Activated CD8-positive, alpha-beta T cell treated with anti-CD3 and anti-CD28 coated beads for 36 hours (primary cell): Measurements from ENCODE around the gene PEX19. TPM values are rescaled to one million over a fixed set of nuclear protein-coding genes. Genes with fewer than 3 reads are reported as not detected.
A peak's percentile ranks its signal among the peaks of the same experiment; 100 is the strongest.

ENCODE experiments used
- ATAC-seq: fragments of 200-7000 bp; cut with Tn5 transposase; one replicate; pipeline ENCODE4 v1.10.0; 2021; ENCODE audit warnings: mild to moderate bottlenecking, moderate library complexity
- CTCF ChIA-PET: fragments of 350-600 bp; sonication (Branson Sonifier 250); formaldehyde crosslinking; loops from one replicate; lab custom pipeline; 2021; ENCODE audit warnings: antibody characterized with exemption; lab: Charles Lee
- POLR2A ChIA-PET: fragments of 350-600 bp; sonication (Branson Sonifier 250); formaldehyde crosslinking; loops from one replicate; lab custom pipeline; 2021; ENCODE audit warnings: antibody characterized with exemption; lab: Charles Lee
- DNase-seq: peaks from one replicate; pipeline ENCODE4 v3.0.0-alpha.2; 2020
- H3K27ac Mint-ChIP-seq: one replicate; pipeline ENCODE4 v1.8.0; 2021; ENCODE audit warnings: mild to moderate bottlenecking, mixed read lengths
- H3K27me3 Mint-ChIP-seq: one replicate; pipeline ENCODE4 v1.8.0; 2021; ENCODE audit warnings: mixed read lengths
- H3K36me3 Mint-ChIP-seq: one replicate; pipeline ENCODE4 v1.8.0; 2021; ENCODE audit warnings: low read depth, mixed read lengths
- H3K4me1 Mint-ChIP-seq: one replicate; pipeline ENCODE4 v1.8.0; 2021; ENCODE audit warnings: low read depth, mixed read lengths
- H3K4me3 Mint-ChIP-seq: one replicate; pipeline ENCODE4 v1.8.0; 2021; ENCODE audit warnings: mild to moderate bottlenecking, moderate library complexity, mixed read lengths
- H3K9me3 Mint-ChIP-seq: one replicate; pipeline ENCODE4 v1.8.0; 2021; ENCODE audit warnings: mixed read lengths
- intact Hi-C: fragments of 100-400 bp; cut with micrococcal nuclease; formaldehyde crosslinking; loops from one replicate; pipeline ENCODE4 v1.10.0; 2022
- total RNA-seq, 2 experiments: library from RNA; stranded (reverse); gene quantifications; one replicate each; pipeline ENCODE4 v1.2.3, GENCODE V29; 2021
- TF ChIP-seq, protein P1 (sequence below): fragments of 200-600 bp; IDR thresholded peaks from one replicate; pipeline ENCODE4 v1.8.0; 2022; ENCODE audit warnings: antibody characterized with exemption, mild to moderate bottlenecking

The PEX19 gene
- total RNA-seq, 2 experiments from 2014 or later, result 52.9 to 56.9 TPM

GRCh38 chr1:160325252-160325651 is 40.3 kb upstream of the PEX19 start:
- Mint-ChIP-seq H3K4me1 (peaks cover 8% of the 10 kb centered on the region), H3K36me3 (peaks cover 42% of the 10 kb centered on the region), H3K27me3 (no peaks in the 10 kb centered on the region), H3K4me3 (no peak overlapping the region), H3K9me3 (no peaks in the 10 kb centered on the region), H3K27ac (no peak overlapping the region)
- TF ChIP-seq, protein P1, sequence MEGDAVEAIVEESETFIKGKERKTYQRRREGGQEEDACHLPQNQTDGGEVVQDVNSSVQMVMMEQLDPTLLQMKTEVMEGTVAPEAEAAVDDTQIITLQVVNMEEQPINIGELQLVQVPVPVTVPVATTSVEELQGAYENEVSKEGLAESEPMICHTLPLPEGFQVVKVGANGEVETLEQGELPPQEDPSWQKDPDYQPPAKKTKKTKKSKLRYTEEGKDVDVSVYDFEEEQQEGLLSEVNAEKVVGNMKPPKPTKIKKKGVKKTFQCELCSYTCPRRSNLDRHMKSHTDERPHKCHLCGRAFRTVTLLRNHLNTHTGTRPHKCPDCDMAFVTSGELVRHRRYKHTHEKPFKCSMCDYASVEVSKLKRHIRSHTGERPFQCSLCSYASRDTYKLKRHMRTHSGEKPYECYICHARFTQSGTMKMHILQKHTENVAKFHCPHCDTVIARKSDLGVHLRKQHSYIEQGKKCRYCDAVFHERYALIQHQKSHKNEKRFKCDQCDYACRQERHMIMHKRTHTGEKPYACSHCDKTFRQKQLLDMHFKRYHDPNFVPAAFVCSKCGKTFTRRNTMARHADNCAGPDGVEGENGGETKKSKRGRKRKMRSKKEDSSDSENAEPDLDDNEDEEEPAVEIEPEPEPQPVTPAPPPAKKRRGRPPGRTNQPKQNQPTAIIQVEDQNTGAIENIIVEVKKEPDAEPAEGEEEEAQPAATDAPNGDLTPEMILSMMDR, result no peak
- DNase-seq, result no peak
- ChIA-PET POLR2A (interaction anchor here (1.3 to 2.0 kb wide), 3 partner anchors 11 to 14 kb away, joined by 3 to 5 read pairs (median 4); no protein-coding TSS in a partner anchor), CTCF (interaction anchor here (1.2 to 3.7 kb wide), 2 partner anchors 33 to 74 kb away, joined by 3 to 19 read pairs; no protein-coding TSS in a partner anchor)
- intact Hi-C loops, result no loop called here
- no peak for ATAC-seq

DNA sequence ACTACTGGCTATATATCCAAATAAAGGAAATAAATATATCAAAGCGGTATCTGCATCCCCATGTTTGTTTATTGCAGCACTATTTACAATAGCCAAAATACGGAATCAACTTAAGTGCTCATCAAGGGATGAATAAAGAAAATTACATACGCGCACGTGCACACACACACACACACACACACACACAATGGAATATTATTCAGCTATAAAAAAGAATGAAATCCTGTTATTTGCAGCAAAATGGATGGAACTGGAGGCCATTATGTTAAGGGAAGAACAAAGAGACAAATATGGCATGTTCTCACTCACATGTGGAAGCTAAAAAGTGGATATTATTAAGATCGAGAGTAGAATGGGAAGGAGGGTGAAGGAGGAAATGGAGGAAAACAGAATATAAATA is 37.9 kb upstream of the PEX19 start:
- Mint-ChIP-seq H3K27me3 (no peaks in the 10 kb centered on the region), H3K9me3 (no peaks in the 10 kb centered on the region), H3K4me1 (peaks cover 11% of the 10 kb centered on the region), H3K36me3 (peaks cover 51% of the 10 kb centered on the region), H3K4me3 (no peak overlapping the region), H3K27ac (no peak overlapping the region)
- TF ChIP-seq, protein P1, result no peak
- CTCF ChIA-PET, result interaction anchor here (3.7 kb wide), 1 partner anchor 31 kb away, joined by 19 read pairs; no protein-coding TSS in a partner anchor
- POLR2A ChIA-PET, result no interaction called here
- DNase-seq (no peak), ATAC-seq (no peak)
- intact Hi-C loops, result no loop called here

- Mint-ChIP-seq H3K4me1 (peaks cover 17% of the 10 kb centered on the region), H3K27ac (peak overlapping the region; percentile 63), H3K4me3 (no peak overlapping the region), H3K27me3 (no peaks in the 10 kb centered on the region), H3K36me3 (peaks cover 78% of the 10 kb centered on the region), H3K9me3 (peaks cover 8% of the 10 kb centered on the region)
- DNase-seq (no peak), ATAC-seq (no peak)
- POLR2A ChIA-PET, result interaction anchor here (1.6 kb wide), 1 partner anchor 52 kb away, joined by 3 read pairs; the partner anchor contains the start of gene DCAF8
- CTCF ChIA-PET, result interaction anchor here (0.8 to 1.0 kb wide), 3 partner anchors 18 to 60 kb away, joined by 3 read pairs; no protein-coding TSS in a partner anchor
- intact Hi-C loops, result no loop called here
- TF ChIP-seq, protein P1, result no peak
Observed at GRCh38 chr1:160315359-160315758, 30.4 kb upstream of the PEX19 start.

DNA sequence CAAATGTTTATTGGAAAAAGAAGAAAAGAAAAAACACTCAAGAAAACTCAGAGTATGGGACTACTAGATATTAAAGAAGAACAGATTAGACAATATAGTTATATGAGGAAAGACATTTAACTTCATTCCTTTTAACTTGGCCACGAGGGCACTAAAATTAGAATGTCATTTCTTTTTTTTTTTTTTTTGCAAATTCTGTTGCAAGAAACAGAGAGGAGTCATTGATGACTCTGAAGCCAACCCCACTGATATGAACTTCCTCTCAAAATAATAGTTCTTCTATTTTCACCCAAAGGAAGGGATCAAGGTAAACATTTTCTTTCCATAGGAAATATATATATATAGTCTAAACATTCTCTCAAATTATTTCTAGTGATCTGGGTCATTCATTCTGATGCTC is 24.6 kb upstream of the PEX19 start:
- no peak overlapping the region for H3K27ac Mint-ChIP-seq

DNA sequence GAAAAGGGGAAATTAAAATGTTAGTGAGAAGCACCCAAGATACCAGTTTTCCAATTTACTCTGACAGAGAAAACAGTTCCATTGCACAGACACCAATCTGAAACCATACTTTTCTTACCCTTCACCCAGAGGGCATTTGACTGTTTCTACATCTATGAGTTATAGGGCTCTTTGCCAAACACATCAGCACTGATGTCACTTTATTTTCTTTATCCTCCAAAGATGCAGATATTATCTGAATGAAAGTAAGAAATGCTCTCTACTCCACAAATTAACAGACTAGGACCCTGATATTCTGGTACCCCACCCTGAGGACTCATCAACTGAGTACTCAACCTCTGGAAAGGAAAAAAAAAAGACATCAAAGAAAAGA is 24.2 kb upstream of the PEX19 start:
- Mint-ChIP-seq H3K27me3 (no peaks in the 10 kb centered on the region), H3K9me3 (no peaks in the 10 kb centered on the region), H3K4me3 (no peak overlapping the region), H3K27ac (no peak overlapping the region), H3K4me1 (no peaks in the 10 kb centered on the region), H3K36me3 (peaks cover 53% of the 10 kb centered on the region)
- CTCF ChIA-PET, result interaction anchor here (1.3 kb wide), 1 partner anchor 18 kb away, joined by 5 read pairs; no protein-coding TSS in a partner anchor
- intact Hi-C loops, result no loop called here
- POLR2A ChIA-PET, result no interaction called here
- ATAC-seq (no peak), DNase-seq (no peak)
- TF ChIP-seq, protein P1, result no peak

More for the DNA sequence above, 24.6 kb upstream of the PEX19 start:
- DNase-seq, result no peak
- ChIA-PET POLR2A (no interaction called here), CTCF (interaction anchor here (1.3 kb wide), 1 partner anchor 18 kb away, joined by 5 read pairs; no protein-coding TSS in a partner anchor)
- TF ChIP-seq, protein P1, result no peak
- Mint-ChIP-seq H3K4me1 (no peaks in the 10 kb centered on the region), H3K4me3 (no peak overlapping the region), H3K27me3 (no peaks in the 10 kb centered on the region), H3K9me3 (no peaks in the 10 kb centered on the region), H3K36me3 (peaks cover 54% of the 10 kb centered on the region)
- intact Hi-C loops, result no loop called here
- no peak for ATAC-seq
